Left lobe of liver (tissue), 2 donors: Measurements from ENCODE around the gene THAP6. TPM values are rescaled to one million over a fixed set of nuclear protein-coding genes. Genes with fewer than 3 reads are reported as not detected.
"Not testable (repeated sequence)": the region's sequence is repeated elsewhere in the genome, so short reads cannot be mapped to it uniquely, and the experiment has no call there.

Experiments
- ATAC-seq: fragments of 200-7000 bp; cut with Tn5 transposase; one replicate; pipeline ENCODE4 v1.9.1; 2020; ENCODE audit warnings: mild to moderate bottlenecking, moderate library complexity
- DNase-seq: peaks from one replicate; pipeline ENCODE4 v3.0.0-alpha.2; 2020; ENCODE audit warnings: low spot score
- total RNA-seq: library from RNA; stranded (reverse); gene quantifications from one replicate; pipeline ENCODE4 v1.2.1, GENCODE V29; 2021
- donor health status: DM: no; HTN: no; CAD: no; lungs with moderate emphysema.
- donor health status: DM: no; HTN: yes; CAD: no.

THAP6 gene, protein sequence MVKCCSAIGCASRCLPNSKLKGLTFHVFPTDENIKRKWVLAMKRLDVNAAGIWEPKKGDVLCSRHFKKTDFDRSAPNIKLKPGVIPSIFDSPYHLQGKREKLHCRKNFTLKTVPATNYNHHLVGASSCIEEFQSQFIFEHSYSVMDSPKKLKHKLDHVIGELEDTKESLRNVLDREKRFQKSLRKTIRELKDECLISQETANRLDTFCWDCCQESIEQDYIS
- 9.9 TPM for total RNA-seq

DNA sequence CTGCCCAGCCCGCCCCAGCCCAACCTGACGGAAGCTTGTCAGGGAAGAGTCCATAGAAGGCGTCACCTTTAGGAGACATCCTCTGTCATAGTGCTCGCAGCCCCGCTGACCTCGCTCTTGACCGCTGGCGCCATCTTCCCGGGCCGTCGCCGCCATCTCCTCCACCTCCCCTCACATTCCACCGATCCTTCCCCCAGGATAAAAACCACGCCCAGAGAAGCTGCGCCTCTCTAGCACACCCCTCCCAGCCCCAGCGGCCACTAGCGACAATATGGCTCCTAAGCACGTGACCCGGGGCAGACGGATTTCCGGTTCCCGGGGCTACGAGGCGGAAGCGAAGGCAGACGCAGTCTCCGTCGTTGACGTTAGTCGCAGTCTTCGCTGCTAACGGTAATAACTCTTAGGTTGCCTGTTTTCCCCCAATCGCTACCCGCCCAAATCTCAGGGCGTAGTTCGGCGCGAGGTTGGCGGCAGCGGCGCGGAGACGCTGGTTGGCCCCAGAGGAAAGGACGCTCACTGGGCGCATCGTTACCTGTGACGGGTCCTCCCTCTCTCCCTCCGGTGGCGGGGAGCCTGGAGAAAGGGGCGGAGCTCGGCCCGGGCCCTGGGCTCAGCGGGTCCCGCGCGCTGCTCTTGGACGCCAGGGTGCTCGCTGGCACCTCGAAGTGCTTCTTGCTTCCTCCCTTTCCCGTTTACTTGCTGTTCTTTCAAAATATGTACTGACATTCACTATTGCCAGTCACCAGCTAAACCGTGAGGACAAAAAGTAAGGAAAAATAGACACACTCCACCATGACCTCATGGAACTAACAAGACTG is at the start of gene THAP6, which contains the start of gene RCHY1:
Gene THAP6, plus strand, starts transcription at position 343 of the 818 bp plus-strand sequence. CDS start 980 bp downstream, outside the sequence.
Gene RCHY1, minus strand, starts transcription at position 273 of the 818 bp plus-strand sequence. Its CDS starts 117 bp downstream, at position 156.
- peak; percentile 96 for ATAC-seq
- DNase-seq: peak; percentile 96

DNA sequence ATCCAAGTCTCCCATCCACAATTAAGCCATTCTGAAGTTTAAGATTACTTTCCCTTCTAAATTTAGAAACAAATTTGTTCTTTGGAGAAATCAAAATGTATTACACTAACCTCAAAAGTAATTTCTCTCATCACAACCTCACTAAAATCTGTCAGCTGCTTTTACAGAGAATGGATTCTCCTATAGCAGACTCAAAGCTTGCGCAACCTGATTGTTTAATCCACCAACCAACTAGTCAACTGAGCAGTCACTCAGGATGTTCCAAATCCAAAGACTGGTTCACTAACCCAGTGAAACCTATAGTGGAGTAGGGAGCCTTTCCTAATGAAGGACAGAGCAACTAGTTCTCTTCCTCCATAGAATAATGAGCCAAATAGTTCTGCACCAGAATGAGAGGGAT is 44.4 kb upstream of the THAP6 start:
- ATAC-seq (no peak), DNase-seq (no peak)

DNA sequence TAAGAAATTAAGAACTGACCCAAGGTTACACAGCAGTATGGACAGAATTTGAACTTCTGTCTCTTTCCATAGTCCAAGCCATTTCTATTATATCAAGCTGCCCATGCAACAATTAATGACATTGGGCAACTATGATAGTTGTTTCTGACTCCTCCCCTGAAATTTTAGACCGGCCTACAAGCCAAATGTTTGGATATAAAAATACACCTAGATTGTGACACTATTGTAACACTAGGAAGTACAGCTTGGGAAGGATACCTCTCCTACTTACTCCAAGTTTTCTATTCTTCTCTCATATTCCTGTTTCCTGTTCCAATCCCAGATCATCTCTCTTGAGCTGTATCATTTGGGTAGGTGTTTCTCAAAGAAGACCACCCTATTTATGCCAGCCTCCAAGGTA is 43.5 kb upstream of the THAP6 start:
- ATAC-seq: no peak
- no peak for DNase-seq

DNA sequence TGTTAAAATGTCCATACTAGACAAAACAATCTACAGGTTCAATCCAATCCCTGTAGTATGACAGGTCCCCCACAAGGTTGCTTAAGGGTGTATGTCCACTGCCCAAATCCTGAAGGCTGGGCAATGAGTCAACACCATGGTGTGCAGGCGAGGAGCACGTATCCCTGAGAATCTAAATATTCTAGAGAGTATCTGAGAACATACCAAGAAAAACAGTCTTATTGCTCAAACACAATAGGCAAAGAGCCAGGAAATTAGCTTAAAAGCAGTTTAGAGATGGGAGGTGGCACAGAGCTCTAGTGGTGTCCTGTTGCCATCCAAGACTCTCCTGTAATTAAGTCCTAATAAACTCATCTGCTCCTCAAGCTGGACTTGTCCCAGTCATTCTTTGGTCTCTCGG is 37.1 kb upstream of the THAP6 start:
- ATAC-seq (no peak), DNase-seq (no peak)

DNA sequence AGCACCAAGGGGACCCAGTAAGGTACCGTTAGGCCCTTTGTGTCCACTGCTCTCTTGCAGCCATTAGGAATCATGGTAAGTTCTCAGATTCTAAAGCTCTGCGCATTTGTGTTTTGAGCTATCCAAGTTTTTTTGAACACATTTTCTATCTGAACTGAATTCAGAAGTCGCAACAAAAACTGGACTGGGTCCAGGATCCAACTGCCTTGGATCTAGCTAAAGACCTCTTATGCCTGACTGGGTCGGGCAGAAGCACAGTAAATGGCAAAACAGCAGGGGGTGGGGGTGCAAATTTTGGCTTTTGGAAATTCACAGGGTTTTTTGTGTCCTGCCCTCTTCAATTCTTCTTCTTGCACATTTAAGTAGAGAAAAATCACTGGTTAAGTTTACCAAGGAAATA is 30.1 kb upstream of the THAP6 start:
- DNase-seq: no peak
- no peak for ATAC-seq

DNA sequence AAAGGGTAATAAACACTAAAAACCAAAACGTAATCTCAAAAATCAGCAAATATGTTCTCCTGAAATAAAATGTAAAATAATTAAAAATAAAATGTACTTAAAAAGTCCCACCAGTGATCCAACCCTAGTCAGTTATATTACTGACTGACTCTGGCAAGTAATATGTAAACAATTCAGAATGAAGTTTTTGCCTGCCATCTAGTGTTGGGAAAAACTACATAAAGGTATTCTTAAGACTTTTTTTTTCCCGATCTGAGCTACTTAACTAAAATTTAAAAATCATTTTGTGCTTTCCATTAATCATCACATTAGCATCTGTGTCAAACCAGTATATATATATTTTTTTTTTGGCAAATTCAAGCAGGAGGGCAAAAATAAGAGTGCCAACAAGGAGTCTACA is 24.1 kb upstream of the THAP6 start:
- DNase-seq (no peak), ATAC-seq (peak; percentile 47)

DNA sequence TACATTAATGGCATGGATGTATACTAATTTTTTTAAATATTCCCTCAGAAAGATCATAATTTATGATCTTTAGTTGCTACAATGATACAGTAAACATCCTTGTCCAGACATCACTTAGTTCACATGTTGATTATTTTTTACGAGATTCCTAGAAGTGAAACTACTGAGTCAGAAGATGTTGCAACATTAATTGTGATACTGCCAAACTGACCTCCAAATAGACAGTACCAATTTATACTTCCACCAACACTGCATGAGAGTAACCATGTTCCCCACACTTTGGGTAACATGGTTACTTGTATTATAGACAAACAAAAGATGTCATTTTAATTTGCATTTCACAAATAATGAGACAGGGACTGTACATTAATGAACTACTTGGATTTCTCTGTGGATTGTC is 19.7 kb upstream of the THAP6 start:
- ATAC-seq: peak; percentile 63

DNA sequence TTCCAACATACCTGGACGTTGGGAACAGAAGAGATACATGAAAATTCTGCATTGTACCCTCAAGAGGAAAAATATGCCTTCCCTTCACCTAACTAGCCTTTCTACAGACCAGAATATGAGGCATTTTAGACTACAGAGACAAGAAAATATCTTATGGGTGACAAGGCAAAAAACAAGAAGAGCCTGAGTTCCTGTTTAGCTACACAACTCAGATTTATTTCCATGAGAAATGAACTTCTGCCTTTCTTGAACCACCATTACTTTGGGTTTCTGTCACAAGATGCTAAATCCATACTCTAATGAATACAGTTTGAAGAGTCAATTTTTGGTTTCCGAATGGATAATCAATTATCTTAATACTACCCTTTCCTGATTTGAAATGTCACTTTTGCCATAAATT is 18.8 kb upstream of the THAP6 start:
- DNase-seq (no peak), ATAC-seq (no peak)

More for the DNA sequence above, 19.7 kb upstream of the THAP6 start:
- no peak for DNase-seq

DNA sequence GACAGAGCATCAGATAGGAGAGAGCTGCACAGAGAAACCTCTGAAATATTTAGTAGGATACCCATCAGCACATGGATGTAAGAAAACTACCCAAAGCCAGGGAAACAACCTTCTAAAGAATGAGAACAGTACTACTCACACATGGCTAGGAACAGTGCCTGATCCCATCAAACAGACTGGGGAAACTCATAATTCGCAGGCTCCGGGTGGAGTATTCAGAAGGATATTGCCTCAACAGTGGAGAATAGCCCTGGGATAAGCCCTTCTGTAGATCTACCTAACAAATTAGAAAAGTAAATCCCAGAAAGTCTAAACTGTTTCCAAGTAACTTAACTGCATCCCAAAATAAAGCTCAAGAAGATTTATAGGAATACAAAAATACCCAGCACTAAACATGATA is 17.9 kb upstream of the THAP6 start:
- ATAC-seq (no peak), DNase-seq (no peak)

DNA sequence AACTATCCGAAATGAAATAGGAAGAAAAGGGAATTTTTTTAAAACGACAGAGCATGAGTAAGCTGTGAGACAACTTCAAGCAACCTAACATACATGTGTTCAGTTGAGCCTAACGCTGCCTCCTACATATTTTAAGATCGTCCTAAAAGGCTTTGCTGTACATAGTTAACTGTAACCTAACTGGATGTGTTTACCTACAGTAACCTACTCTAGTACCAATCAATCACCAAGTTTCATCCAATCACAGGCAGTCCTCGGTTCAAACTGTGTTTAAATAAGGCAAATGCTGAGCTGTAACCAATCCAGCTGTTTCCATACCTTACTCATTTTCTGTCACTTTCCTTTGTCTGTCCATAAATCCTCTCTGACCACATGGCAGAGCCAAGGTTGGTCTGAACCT is 17.1 kb upstream of the THAP6 start:
- DNase-seq (no peak), ATAC-seq (no peak)

DNA sequence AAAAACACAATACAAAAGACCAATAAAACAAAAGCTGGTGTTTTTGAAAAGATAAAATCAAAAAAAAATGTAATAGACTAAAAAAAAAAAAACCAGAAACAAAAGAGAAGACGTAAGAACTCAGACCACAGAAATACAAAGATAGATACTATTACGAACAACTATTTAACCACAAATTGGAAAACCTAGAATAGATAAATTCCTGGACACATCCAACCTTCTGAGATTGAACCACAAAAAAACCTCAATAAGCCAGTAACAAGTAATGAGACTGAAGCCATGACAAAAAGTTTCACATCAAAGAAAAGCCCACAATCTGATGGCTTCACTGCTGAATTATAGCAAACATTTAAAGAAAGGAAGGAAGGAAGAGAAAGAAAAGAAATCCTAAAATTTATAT is 16.2 kb upstream of the THAP6 start:
- DNase-seq (no peak), ATAC-seq (no peak)

DNA sequence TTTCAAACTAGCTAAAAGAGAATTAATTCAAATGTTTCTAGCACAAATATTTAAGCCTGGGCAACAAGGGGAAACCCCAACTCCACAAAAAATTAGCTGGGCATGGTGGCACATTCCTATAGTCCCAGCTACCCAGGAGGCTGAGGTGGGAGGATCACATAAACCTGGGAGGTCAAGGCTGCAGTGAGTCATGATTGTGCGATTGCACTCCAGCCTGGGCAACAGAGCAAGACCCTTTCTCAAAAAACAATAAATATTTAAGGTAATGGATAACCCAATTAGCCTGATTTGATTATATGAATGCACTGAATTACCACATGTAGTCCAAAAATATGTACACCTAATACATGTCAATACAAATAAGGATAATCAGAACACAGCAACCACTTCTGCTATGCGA is 14.4 kb upstream of the THAP6 start:
- DNase-seq (no peak), ATAC-seq (no peak)

DNA sequence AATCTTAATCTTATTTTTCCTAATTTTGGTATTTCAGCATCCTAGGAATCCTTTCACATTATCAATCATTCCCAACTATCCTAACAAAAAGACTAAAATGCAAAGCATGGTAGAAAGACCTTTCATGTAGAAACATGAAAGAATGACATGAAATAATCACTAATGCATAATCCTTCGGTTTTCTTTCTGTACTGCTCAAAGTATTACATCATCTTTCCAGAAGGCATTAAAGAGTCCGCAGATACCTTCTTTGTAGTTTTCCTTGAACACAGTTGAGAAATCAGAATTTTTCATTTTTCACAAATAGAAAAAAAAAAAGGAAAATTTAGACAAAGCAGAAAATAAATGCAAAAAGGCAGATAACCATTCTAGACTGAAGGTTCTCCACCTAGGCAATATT is 11.6 kb upstream of the THAP6 start:
- ATAC-seq: no peak
- no peak for DNase-seq

DNA sequence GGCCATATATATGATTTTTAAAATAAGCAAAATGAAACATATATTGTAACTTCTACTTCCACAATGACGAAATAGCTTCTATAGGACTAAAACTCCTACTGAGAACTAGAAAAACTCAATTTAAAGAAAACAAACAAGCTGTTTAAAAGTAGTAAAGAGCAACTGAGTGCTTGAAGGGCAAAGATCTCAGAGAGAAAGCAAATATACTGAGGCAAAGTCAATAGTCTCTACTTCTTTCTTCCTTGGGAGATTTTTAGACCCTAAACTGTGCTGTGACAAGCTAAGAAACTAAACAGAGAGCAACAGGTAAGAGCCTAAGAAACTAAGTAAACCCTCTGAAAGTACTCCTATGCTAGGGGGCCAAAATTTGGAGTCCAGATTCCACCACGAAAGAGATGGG is 8.6 kb upstream of the THAP6 start:
- ATAC-seq (no peak), DNase-seq (no peak)

DNA sequence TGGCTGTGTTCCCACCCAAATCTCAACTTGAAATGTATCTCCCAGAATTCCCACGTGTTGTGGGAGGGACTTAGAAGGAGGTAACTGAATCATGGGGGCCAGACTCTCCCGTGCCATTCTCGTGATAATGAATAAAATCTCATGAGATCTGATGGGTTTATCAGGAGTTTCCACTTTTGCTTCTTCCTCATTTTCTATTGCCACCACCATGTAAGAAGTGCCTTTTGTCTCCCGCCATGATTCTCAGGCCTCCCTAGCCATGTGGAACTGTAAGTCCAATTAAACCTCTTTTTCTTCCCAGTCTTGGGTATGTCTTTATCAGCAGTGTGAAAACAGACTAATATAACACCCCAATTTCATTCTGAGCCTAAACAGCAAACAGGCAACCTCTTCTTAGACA is 4.7 kb upstream of the THAP6 start:
- not testable (repeated sequence) for DNase-seq, ATAC-seq

DNA sequence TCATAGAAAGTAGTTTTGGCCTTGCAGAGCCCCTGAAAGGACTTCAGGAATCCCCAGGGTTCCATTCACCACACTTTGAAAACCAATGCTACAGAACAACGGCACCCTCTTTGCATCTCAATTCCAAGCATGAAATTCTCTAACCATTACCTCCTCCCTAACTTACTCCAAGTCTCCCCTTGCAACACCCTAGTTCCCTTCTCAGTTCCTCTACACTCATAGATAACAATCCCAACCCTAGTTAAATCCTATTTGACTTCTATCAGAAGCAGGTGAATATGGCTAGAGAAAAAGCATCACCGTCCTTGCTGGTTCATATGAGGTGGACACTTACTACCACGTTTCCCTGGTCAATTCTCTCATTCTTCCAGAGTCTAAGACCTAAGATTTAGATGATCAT is 2.4 kb upstream of the THAP6 start:
- ATAC-seq (no peak), DNase-seq (no peak)

DNA sequence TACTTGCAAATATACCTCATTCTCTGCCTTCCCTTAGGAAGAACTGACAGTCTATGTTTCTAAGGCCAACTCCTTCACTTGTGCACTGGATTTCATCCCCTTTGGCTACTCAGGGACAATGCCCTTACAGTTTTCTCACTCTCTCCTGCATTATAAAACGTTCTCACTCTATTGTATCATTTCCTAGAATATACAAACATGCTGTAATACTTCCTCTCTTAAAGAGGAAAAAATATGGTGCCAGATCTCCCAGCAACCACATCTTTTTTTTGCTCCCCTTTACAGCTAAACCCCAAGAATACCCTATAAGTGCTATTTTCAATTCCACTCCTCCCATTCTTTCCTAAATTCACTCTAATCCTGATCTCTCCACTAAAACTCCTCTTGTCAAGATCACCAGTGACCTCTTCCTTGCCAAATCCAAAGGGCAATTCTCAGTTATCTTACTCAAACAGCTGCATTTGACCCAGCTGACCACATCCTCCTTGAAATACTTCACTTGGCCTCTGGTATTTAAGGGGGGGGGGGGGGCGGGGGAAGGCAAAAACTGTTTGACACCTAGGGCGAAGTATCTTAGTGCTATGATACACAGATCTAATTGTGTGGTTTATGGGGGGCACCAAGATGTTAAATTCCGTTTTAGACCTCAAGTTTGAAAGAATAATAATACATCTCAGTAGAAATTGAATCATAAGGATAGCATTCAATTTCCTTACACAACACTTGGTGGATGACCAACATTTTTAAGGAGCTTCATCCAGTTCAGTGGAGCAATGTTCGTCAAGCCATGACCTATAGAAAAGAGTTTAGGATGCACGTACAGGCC is 1.7 kb upstream of the THAP6 start:
- no peak for DNase-seq
- ATAC-seq: no peak

DNA sequence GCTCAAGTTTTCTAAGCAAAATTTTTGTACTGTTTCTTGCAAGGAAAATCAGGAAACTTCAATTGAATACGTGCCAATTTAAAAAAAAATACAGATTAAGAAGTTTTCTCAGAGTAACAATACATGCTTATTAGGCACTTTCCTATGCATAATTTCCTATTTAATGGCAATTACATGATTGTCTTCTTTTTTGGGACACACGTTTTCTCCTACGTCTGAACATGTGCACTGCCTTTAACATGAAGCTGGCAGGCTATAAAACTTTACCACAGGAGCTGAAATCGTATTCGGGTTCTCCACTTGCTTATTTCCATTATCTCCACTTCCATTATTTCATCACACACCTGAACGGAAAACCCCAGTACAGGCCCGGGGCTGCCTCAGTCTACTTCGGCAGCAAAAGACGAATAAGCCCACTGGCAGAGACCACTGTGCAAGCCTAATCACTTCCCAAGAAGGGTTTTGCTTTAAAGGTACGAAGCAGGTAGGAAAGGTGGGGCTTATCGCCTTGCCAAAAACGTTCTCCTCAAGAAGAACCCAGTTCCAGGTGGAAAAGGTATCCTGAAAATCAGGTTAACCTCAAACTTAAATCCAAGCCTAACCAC is 645 bp upstream of the THAP6 start:
- ATAC-seq (no peak), DNase-seq (no peak)

DNA sequence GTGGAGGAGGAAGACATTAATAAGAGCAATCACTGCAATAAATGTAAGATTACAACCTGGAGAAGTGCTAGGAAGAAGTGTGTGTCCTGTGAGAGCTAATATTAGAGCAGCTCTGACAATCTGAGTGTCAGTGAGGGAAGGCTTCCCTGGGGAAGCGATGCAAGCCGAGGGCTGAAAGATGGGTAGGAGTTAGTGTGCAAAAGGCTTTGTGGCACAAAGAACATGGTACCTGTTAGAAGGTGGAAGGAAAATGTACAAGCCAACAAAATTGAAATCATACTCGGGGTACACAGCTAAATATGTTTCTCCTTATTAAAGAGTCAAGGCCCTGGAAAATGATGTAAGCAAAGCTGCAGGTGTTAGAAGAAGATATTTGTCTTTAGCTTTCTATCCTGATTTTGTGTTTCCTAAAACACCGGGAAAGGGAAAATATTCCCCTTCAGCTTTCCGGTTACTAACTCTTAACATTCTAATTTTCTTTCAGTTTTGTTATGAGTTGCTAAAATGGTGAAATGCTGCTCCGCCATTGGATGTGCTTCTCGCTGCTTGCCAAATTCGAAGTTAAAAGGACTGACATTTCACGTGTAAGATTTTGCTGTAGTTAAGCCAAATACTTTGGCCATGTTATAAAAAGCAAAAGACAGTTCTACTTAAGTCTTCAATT is 808 bp downstream of the THAP6 start:
- no peak for DNase-seq

DNA sequence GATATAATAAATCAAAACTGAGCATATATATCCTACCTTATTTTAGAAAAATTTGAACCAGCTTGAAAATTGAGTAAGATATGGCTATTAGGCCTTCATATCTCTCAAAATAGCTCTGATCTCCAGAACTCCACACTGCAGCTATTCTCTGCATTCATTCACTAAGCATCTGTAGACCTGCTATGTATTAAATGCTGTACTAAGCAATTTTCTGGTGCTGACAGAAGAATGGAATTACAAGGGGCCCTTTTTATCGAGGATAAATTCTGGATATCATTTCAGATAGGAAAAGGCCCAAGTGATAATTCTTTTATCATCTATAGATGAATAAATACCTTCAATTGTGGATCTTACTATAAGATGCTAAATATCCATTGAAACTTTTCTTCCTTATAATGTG is 1.9 kb downstream of the THAP6 start:
- no peak for ATAC-seq
- DNase-seq: no peak

More for the DNA sequence above, 808 bp downstream of the THAP6 start:
- ATAC-seq: no peak

DNA sequence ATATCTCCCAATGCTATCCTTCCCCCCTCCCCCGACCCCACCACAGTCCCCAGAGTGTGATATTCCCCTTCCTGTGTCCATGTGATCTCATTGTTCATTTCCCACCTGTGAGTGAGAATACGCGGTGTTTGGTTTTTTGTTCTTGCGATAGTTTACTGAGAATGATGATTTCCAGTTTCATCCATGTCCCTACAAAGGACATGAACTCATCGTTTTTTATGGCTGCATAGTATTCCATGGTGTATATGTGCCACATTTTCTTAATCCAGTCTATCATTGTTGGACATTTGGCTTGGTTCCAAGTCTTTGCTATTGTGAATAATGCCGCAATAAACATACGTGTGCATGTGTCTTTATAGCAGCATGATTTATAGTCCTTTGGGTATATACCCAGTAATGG is 5.2 kb downstream of the THAP6 start:
- ATAC-seq: not testable (repeated sequence)

More for the DNA sequence above, 5.2 kb downstream of the THAP6 start:
- not testable (repeated sequence) for DNase-seq
